GM23338 (cell line): ENCODE measurements around the gene CEP78.

Experiments used
- CREB1 ChIP-seq: fragments of 250-450 bp; sonication (Bioruptor Pico); IDR thresholded peaks from 2 replicates; pipeline ENCODE4 v1.5.0; 2020; ENCODE audit warnings: low read depth, mild to moderate bottlenecking, moderate library complexity
- EZH2 ChIP-seq: fragments of 200-600 bp; sonication (generic); IDR thresholded peaks from one replicate; pipeline ENCODE4 v1.8.0; 2017; ENCODE audit warnings: antibody characterized with exemption, mild to moderate bottlenecking, low read depth; ENCODE audit not compliant: unreplicated experiment
- EZH2phosphoT487 ChIP-seq: fragments of 200-600 bp; sonication (generic); IDR thresholded peaks from one replicate; pipeline ENCODE4 v1.8.1; 2018; ENCODE audit warnings: antibody characterized with exemption; ENCODE audit not compliant: unreplicated experiment
- NANOG ChIP-seq: IDR thresholded peaks from 2 replicates; pipeline ENCODE4 v1.6.1; 2016; ENCODE audit warnings: antibody characterized with exemption, borderline replicate concordance
- POLR2AphosphoS5 ChIP-seq: IDR thresholded peaks from 2 replicates; pipeline ENCODE4 v1.6.1; 2016; ENCODE audit warnings: antibody characterized with exemption, low read depth
- TF ChIP-seq, protein P1 (sequence below), 2 experiments: fragments of 200-600 bp in 1 of 2; sonication (generic) in 1 of 2; conservative IDR thresholded peaks; 2 replicates each; pipeline versions ENCODE4 v1.5.1 to v1.6.1; 2016 to 2017; ENCODE audit warnings: antibody characterized with exemption in 2 of 2, low read depth in 2 of 2, mild to moderate bottlenecking in 2 of 2, moderate library complexity in 1 of 2
- TF ChIP-seq, protein P2 (sequence below): IDR thresholded peaks from one replicate; pipeline ENCODE4 v1.6.1; 2018; ENCODE audit warnings: antibody characterized with exemption; ENCODE audit not compliant: unreplicated experiment

DNA sequence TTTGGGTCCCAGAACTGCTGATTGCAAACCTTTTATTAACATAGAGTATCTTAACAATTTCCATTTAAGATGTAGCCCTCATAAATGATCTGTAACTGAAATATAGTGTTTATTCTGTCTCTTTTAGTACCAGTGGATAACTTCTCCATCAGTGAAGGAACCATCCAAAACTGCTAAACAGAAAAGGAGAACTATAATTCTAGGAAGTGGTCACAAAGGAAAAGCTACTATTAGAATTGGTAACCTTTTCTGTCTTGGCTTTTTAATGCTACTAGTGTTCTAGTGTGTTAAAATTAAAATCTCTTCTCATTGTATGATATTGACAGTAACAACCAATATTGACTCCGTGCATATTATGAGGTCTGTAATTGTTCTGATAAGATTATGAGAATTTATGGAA is 12.8 kb downstream of the CEP78 start:
- TF ChIP-seq POLR2AphosphoS5, result no peak
- TF ChIP-seq CREB1 (CRISPR knock-in tag), result no peak
- TF ChIP-seq, protein P1, sequence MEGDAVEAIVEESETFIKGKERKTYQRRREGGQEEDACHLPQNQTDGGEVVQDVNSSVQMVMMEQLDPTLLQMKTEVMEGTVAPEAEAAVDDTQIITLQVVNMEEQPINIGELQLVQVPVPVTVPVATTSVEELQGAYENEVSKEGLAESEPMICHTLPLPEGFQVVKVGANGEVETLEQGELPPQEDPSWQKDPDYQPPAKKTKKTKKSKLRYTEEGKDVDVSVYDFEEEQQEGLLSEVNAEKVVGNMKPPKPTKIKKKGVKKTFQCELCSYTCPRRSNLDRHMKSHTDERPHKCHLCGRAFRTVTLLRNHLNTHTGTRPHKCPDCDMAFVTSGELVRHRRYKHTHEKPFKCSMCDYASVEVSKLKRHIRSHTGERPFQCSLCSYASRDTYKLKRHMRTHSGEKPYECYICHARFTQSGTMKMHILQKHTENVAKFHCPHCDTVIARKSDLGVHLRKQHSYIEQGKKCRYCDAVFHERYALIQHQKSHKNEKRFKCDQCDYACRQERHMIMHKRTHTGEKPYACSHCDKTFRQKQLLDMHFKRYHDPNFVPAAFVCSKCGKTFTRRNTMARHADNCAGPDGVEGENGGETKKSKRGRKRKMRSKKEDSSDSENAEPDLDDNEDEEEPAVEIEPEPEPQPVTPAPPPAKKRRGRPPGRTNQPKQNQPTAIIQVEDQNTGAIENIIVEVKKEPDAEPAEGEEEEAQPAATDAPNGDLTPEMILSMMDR (conservative IDR thresholded peaks at IDR 0.05; ENCODE audit: low read depth in 2 of 2), result no peak
- no peak for TF ChIP-seq NANOG
- TF ChIP-seq EZH2, result no peak
- TF ChIP-seq, protein P2, sequence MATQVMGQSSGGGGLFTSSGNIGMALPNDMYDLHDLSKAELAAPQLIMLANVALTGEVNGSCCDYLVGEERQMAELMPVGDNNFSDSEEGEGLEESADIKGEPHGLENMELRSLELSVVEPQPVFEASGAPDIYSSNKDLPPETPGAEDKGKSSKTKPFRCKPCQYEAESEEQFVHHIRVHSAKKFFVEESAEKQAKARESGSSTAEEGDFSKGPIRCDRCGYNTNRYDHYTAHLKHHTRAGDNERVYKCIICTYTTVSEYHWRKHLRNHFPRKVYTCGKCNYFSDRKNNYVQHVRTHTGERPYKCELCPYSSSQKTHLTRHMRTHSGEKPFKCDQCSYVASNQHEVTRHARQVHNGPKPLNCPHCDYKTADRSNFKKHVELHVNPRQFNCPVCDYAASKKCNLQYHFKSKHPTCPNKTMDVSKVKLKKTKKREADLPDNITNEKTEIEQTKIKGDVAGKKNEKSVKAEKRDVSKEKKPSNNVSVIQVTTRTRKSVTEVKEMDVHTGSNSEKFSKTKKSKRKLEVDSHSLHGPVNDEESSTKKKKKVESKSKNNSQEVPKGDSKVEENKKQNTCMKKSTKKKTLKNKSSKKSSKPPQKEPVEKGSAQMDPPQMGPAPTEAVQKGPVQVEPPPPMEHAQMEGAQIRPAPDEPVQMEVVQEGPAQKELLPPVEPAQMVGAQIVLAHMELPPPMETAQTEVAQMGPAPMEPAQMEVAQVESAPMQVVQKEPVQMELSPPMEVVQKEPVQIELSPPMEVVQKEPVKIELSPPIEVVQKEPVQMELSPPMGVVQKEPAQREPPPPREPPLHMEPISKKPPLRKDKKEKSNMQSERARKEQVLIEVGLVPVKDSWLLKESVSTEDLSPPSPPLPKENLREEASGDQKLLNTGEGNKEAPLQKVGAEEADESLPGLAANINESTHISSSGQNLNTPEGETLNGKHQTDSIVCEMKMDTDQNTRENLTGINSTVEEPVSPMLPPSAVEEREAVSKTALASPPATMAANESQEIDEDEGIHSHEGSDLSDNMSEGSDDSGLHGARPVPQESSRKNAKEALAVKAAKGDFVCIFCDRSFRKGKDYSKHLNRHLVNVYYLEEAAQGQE, result no peak
- TF ChIP-seq EZH2phosphoT487, result no peak
